Motor neuron (in vitro differentiated cells): Measurements from ENCODE around the gene DENND1B. TPM values are rescaled to one million over a fixed set of nuclear protein-coding genes. Genes with fewer than 3 reads are reported as not detected.

Experiments
- ATAC-seq, 8 experiments: fragments of 200-7000 bp; cut with Tn5 transposase; replicated peaks in 6 of 8; 2 replicates each; pipeline ENCODE4 v1.8.0; 2021; ENCODE audit warnings: mild to moderate bottlenecking in 8 of 8, moderate library complexity in 8 of 8
- H3K27ac ChIP-seq, 2 donors: fragments of 250-450 bp; sonication (Bioruptor Pico); 2 replicates each; pipeline ENCODE4 v1.9.0; 2021; ENCODE audit warnings: antibody characterized with exemption in 2 of 2, mild to moderate bottlenecking in 2 of 2, moderate library complexity in 1 of 2
- H3K4me1 ChIP-seq, 2 donors: fragments of 250-450 bp; sonication (Bioruptor Pico); replicated peaks in 1 of 2; 2 replicates each; pipeline ENCODE4 v1.6.1; 2021; ENCODE audit warnings: antibody characterized with exemption in 2 of 2, mild to moderate bottlenecking in 2 of 2, moderate library complexity in 1 of 2
- H3K4me3 ChIP-seq, 5 donors: fragments of 250-450 bp; sonication (Bioruptor Pico); 2 replicates each; pipeline ENCODE4 v1.9.0; 2021; ENCODE audit warnings: antibody characterized with exemption in 5 of 5, mild to moderate bottlenecking in 5 of 5, moderate library complexity in 4 of 5
- WGBS, 10 experiments: fragments of 450-650 bp; shearing (Covaris generic); methylation state at CpG; one replicate each; pipeline ENCODE4 v1.0.0; 2022; 5-methylcytosine and 5-hydroxymethylcytosine counted together
- in situ Hi-C, 9 experiments: fragments of 400-800 bp; cut with MboI; loops; one replicate each; pipeline ENCODE4 v1.15.0; 2021; ENCODE audit warnings: low sequenced_read_pairs in 9 of 9, low pct_unique_long_range_greater_than_20kb in 2 of 9; ENCODE audit not compliant: unreplicated experiment in 9 of 9
- total RNA-seq, 8 experiments: library from RNA; unstranded; fragments of 300-600 nt; gene quantifications; 2 replicates each; pipeline versions ENCODE4 v1.2.3 to v1.2.4, GENCODE V29; 2022

DENND1B gene
- total RNA-seq, 8 experiments from 2014 or later: 9.0 to 29.9 (median 11.6) TPM

DNA sequence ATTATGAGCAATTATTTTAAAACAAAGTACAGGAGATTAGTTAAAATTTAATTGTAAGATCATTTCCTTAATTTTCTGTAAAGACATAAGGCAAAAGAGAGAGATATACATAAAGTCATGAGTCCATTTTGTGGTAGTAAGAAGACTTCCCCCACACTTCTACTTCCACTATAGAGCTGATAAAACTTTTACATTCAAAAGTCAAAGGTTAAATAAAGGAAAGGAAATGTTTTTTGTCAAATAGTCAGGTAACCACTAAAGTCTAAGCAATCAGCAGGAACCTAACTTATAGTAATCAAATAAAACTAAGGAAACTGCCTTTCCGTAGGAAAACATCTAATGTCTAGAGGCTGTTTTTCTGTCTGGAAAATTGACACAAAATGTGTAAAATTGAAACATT is 110.9 kb downstream of the DENND1B start:
- Histone ChIP-seq H3K4me3 (no peak overlapping the region), H3K4me1 (no peaks in the 10 kb centered on the region), H3K27ac (no peak overlapping the region)
- in situ Hi-C loops: no loop called here
- WGBS, 10 experiments: 71 to 100% (median 100%) methylated on average over 1 of the region's 1 CpG; no CpG with 5 or more reads in 2 of the 10 experiments
- no peak for ATAC-seq

DNA sequence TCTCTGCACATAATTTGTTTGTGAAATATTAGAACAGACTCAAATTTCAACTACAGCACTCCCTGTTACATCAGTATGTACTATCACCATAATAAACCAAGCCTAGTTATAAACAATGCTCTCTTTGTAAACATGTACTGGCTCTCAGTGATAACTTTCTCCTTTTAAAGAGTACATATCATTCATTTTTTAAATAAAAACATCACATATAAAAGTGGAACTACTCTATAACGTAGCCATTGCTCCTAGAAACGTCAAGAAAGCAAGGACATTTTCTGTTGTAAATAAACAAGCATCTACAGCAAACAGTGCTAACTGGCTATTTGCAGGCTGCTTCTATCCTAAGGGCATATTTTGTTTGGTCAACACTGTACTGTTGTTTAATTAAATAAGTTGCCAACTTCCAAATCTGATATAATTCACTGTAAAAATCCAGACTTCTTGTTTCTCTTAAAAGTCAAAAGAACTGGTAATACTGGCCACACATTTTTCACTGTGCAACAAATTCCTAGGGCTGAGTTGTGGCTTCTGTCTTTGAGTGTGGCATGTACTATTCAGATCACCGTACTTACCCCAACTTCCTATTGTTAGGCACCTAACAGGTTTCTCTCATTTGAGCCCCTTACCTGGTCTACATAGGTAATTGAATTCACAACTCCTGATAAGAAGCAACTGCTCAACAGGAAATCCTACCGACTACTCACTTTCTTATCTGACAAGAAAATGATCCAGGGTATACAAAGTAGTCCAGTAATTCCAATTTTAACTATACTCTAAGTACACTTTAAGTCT is 111.9 kb downstream of the DENND1B start:
- 35 to 100% (median 76%) methylated on average over 1 to 4 of the region's 4 CpGs for WGBS, 10 experiments
- H3K4me3 ChIP-seq: no peak overlapping the region
- in situ Hi-C loops: no loop called here
- ATAC-seq: peak in 1 of 8 experiments; percentile 16
- no peak overlapping the region for H3K27ac ChIP-seq
- no peaks in the 10 kb centered on the region for H3K4me1 ChIP-seq

DNA sequence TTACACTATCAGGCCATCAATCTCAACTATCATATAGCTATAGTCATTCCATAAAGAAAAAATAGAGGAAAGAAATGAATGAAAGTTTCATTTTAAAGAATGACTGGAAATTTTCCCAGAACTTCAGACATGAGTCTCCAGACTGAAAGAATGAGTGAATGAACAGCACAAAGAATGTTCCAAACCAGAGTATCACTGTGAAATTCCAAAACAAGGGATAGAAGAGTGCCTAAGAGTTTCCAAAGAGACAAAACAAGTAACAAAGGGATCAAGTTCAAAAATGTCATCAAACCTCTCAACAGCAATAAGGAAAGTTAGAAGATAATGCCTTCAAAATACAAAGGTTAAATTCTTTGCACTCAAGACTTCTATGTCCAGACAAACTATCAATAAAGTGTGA is 114.9 kb downstream of the DENND1B start:
- Histone ChIP-seq H3K4me1 (no peaks in the 10 kb centered on the region), H3K4me3 (no peak overlapping the region), H3K27ac (no peak overlapping the region)
- no peak for ATAC-seq
- in situ Hi-C loops: no loop called here

DNA sequence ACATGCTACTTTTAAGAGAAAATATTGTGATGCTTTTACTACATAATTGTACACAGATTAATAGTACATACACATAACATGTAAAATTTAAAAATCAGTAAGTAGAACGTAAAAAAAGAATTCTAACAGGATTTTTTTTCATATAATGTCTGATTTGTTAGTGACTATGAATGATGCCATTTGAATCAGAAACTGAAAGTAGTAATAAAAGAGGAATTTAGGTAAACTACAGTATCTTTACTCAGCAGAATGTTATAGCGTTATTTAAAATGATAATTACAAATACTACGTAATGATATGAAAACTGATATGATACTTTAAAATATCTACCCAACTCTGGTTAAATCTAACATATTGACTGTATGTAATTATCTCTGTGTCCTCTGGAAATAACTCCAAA is 116.1 kb downstream of the DENND1B start:
- ATAC-seq: no peak
- WGBS, 10 experiments: 38 to 100% (median 92%) methylated on average over 3 of the region's 3 CpGs; no CpG with 5 or more reads in 1 of the 10 experiments
- Histone ChIP-seq H3K27ac (no peak overlapping the region), H3K4me1 (no peaks in the 10 kb centered on the region), H3K4me3 (no peak overlapping the region)
- in situ Hi-C loops: no loop called here

DNA sequence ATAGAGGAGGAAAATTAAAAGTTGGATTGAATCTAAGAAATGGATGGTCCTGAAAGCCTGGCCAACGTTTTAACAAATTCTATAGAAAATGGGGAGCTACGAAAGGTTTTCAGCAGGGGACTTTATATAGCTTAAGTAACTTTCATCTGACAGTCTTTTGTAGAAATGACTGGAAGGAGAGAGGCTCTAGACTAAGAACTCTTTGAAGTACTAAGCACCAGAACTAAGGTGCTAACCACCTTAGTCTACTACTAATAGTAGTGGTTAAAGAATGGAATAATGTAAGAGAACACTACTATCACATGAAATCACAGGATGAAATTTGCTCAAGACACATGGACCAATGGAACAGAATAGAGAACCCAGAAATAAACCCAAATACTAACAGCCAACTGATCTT is 126.1 kb downstream of the DENND1B start:
- WGBS, 10 experiments: 38 to 100% (median 80%) methylated on average over 1 to 2 of the region's 2 CpGs; no CpG with 5 or more reads in 2 of the 10 experiments

DNA sequence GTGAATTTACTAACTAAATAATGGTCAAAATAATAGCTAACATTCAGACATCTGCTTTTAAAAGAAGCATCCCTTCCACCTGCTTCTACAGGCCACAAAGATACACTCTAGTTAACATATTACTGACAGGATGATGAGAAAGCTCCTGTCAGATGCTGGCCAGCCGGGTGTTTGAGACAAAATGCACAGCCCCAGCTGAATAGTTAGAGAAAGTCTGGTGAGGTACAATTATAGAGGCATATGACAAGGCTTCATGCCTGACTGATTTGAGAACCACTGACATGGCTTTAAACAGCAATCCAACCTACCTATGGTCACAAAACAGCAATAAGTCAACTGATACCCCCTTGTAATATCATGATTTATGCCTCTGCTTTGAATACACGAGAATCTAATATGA is 137.0 kb downstream of the DENND1B start:
- ATAC-seq: peak in 3 of 8 experiments; percentile 33 to 78 (median 76)
- in situ Hi-C loops: no loop called here
- 14 to 100% (median 74%) methylated on average over 1 to 2 of the region's 2 CpGs; no CpG with 5 or more reads in 2 of the 10 experiments for WGBS, 10 experiments
- no peak overlapping the region for H3K4me3 ChIP-seq
- peaks cover 0 to 12% of the 10 kb centered on the region in 2 donors for H3K4me1 ChIP-seq
- no peak overlapping the region for H3K27ac ChIP-seq

More for the DNA sequence above, 126.1 kb downstream of the DENND1B start:
- ATAC-seq: no peak
- Histone ChIP-seq H3K27ac (no peak overlapping the region), H3K4me1 (no peaks in the 10 kb centered on the region), H3K4me3 (no peak overlapping the region)
- in situ Hi-C loops: no loop called here

DNA sequence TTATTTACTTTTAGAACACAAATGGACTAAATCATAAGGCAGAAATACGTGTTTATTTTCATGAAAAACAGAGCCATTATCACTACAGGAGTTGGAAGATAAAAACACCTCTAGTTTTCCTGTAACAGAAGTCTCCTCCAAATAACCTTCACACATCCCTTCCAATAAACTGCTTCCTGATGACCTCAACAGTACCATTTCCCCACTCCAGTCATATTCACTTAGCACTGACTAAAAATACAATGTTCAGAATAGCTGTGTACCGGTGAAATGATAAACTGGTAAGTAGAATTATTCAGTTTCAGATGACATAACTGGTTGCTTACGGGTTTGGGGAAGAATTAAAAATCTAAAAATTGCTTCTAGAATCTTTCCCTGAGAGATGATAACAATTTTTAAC is 137.9 kb downstream of the DENND1B start:
- peaks cover 0 to 12% of the 10 kb centered on the region in 2 donors for H3K4me1 ChIP-seq
- no peak overlapping the region for H3K4me3 ChIP-seq
- no peak overlapping the region for H3K27ac ChIP-seq
- WGBS, 10 experiments: 70 to 100% (median 89%) methylated on average over 2 to 3 of the region's 3 CpGs
- in situ Hi-C loops: no loop called here
- peak in 4 of 8 experiments; percentile 16 to 57 (median 52) for ATAC-seq

DNA sequence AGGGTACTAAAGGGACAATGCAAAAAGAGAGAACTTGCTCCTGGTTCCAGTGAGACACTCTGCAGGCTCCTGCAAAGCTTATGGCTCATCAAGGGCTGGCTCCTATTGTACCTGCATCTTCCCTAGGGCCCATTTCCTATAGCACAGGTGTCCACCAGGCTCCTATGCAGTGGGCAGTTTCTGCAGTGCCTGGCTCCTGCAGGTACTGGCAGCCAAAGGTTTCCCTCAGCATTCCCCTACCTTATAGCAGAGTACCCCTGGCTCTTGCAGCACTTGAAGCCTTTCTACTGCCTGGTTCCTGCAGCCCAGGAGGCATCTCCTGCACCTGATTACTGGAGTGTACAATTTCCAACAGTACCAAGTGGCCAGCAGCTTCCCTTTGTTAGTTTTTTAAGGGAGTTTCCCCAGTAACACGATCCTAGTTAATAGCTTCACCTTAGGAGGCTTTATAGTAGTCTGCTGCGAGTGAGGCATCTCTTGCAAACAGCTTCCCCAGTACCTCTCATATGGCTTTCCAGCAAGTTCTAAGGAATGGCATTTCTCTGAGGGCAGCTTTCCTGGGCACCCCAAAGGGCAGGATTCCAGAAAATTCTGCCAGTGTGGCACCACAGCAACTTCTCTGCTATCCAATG is 141.7 kb downstream of the DENND1B start:
- in situ Hi-C loops: no loop called here
- no peak overlapping the region for H3K4me3 ChIP-seq
- H3K27ac ChIP-seq: no peak overlapping the region
- no peak for ATAC-seq
- 0 to 90% (median 62%) methylated on average over 1 to 2 of the region's 2 CpGs; no CpG with 5 or more reads in 1 of the 10 experiments for WGBS, 10 experiments
- H3K4me1 ChIP-seq: peaks cover 0 to 12% of the 10 kb centered on the region in 2 donors

DNA sequence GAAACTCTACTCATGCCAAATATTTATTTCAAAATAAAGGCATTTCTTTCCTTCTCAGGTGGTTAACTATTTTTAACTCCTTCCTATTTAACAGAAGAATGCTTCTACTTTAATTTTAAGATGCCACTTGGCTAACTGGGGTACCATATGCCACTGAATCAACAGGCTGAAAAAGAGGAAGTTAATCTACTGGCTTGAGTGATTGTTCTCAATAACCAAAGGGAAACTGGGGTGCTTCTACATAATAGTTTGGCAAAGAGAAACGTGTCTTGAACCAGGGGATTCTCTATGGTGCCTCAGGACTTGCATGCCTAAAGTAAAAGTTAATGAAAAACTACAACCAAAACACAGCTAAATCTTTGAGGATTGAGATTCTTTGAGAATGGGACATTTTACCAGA is 142.6 kb downstream of the DENND1B start:
- WGBS, 10 experiments: 33 to 100% (median 50%) methylated on average over 1 of the region's 1 CpG; no CpG with 5 or more reads in 3 of the 10 experiments
- H3K27ac ChIP-seq: no peak overlapping the region
- ATAC-seq: no peak
- H3K4me1 ChIP-seq: peaks cover 0 to 6% of the 10 kb centered on the region in 2 donors
- H3K4me3 ChIP-seq: no peak overlapping the region
- in situ Hi-C loops: no loop called here

DNA sequence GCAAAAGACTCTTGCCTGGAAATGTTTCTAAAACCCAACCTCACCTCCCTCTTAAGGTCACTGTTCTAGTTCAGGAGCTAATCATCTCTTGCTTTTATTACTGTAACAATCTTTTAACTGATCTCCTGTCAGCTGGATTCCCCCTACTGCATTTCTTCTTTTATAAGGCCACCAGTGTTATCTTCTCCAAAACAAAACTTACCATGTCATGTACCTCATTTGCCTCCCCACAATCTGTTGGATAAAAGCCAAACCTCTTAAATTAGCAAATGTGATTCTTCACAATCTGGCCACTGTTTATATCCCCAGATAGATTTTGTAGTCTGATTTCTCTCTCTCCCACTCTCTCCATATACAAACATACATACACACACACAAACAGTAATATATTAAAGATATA is 143.3 kb downstream of the DENND1B start:
- no peak overlapping the region for H3K4me3 ChIP-seq
- no peaks in the 10 kb centered on the region for H3K4me1 ChIP-seq
- in situ Hi-C loops: no loop called here
- H3K27ac ChIP-seq: no peak overlapping the region
- no peak for ATAC-seq

DNA sequence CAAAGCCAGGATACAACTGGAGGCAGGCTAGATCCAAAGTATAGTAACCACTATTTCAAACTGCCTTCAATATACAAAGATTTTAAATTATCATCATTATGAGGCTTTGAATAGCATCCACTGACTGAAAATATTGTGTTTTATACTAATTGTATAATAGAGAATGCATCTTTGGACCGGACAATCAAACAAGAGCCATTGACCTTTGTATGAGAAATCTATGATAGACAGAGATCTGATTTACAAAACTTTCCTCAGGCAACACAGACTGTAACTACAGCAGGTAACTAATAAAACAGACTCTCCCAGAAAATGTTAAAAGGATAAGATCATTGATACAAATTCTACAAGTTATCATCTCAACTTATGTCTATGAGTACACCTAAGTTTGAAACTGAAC is 152.9 kb downstream of the DENND1B start:
- 90 to 100% (median 100%) methylated on average over 1 of the region's 1 CpG; no CpG with 5 or more reads in 4 of the 10 experiments for WGBS, 10 experiments
- in situ Hi-C loops: loop anchor here in 5 of 9 experiments (25.0 kb wide), 2 partner anchors 290 to 315 kb away; partner anchors contain the start of genes C1orf53 (in 4 of the 5) and LHX9 (in 4 of the 5)
- Histone ChIP-seq H3K4me1 (peaks cover 0 to 18% of the 10 kb centered on the region in 2 donors), H3K27ac (no peak overlapping the region), H3K4me3 (no peak overlapping the region)
- no peak for ATAC-seq

DNA sequence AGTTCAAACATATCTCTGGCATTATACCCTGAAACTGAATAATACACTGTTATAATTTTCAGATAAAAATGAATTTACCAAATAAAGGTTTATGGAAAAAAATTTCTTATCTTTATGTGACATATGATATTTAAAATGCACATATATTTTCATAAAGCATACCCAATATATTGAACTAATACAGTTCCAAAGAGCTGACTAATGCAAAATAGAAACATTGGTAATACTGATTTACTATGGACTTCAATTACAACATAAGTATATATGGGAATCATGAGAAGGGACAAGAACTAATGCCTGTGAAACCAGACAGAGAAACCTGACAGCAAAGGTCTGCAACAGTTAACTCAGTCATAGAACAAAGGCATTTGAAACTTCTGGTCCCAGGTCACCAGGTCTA is 153.5 kb downstream of the DENND1B start:
- Histone ChIP-seq H3K27ac (no peak overlapping the region), H3K4me3 (no peak overlapping the region), H3K4me1 (peaks cover 0 to 18% of the 10 kb centered on the region in 2 donors)
- no peak for ATAC-seq
- in situ Hi-C loops: loop anchor here in 5 of 9 experiments (25.0 kb wide), 2 partner anchors 291 to 316 kb away; partner anchors contain the start of genes C1orf53 (in 4 of the 5) and LHX9 (in 4 of the 5)

DNA sequence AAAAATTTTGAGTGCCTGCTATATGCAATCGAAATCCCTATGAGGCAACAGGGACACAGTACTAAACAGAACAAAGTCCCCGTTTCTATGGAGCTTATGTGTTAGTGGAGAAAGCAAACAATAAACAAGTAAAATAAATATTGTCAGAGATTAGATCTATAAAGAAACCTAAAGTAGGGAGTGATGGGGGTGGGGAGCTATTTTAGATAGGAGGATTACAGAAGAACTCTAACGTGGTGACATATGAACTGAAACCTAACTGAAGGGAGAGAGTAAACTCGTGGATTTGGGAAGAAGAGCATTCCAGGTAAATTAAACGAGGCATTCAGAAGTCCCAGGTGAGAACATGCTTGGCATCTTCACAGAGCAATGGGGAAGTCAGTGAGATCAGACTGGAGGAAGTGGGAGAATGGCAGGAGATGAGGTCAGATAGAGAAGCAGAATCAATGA is 154.5 kb downstream of the DENND1B start:
- in situ Hi-C loops: loop anchor here in 5 of 9 experiments (25.0 kb wide), 2 partner anchors 292 to 317 kb away; partner anchors contain the start of genes C1orf53 (in 4 of the 5) and LHX9 (in 4 of the 5)
- WGBS, 10 experiments: 55 to 100% (median 85%) methylated on average over 2 to 5 of the region's 5 CpGs

More for the DNA sequence above, 154.5 kb downstream of the DENND1B start:
- no peak for ATAC-seq
- H3K4me1 ChIP-seq: peaks cover 0 to 18% of the 10 kb centered on the region in 2 donors
- H3K27ac ChIP-seq: no peak overlapping the region
- no peak overlapping the region for H3K4me3 ChIP-seq
